Thyroid gland (tissue), 4 donors: ENCODE results near the gene OSBP2.

Experiments used
- CTCF ChIP-seq, 6 experiments: fragments of 200-600 bp in 3 of 6; fragments of 450-650 bp in 3 of 6; sonication (generic) in 3 of 6; IDR thresholded peaks; one replicate each; pipeline ENCODE4 v1.5.1; 2016 to 2019; ENCODE audit warnings: antibody characterized with exemption in 6 of 6, mild to moderate bottlenecking in 2 of 6, inconsistent platforms in 1 of 6, moderate library complexity in 1 of 6
- POLR2A ChIP-seq, 2 donors: fragments of 450-650 bp; IDR thresholded peaks; one replicate each; pipeline ENCODE4 v1.6.1; 2017; ENCODE audit warnings: antibody characterized with exemption in 2 of 2, mild to moderate bottlenecking in 2 of 2, moderate library complexity in 1 of 2

GRCh38 chr22:30664798-30665197, 29.9 kb upstream of the OSBP2 start:
- no peak for TF ChIP-seq CTCF (IDR thresholded peaks at IDR 0.05)
- TF ChIP-seq POLR2A (IDR thresholded peaks at IDR 0.05): no peak
